HG03135 (cell line): ENCODE data around the gene TNRC6C.
"Not testable (repeated sequence)": the region's sequence is repeated elsewhere in the genome, so short reads cannot be mapped to it uniquely, and the experiment has no call there.

Source experiments
- ATAC-seq: cut with Tn5 transposase; IDR thresholded peaks from one replicate; pipeline ENCODE4 v1.9.1; 2021; ENCODE audit warnings: mild to moderate bottlenecking, moderate library complexity; ENCODE audit not compliant: unreplicated experiment

Gene TNRC6C

GRCh38 chr17:77929871-77930436, 28.5 kb upstream of the TNRC6C start:
- no peak for ATAC-seq

GRCh38 chr17:77930780-77931768, 27.4 kb upstream of the TNRC6C start:
- ATAC-seq, result no peak

GRCh38 chr17:77933777-77934398, 24.6 kb upstream of the TNRC6C start:
- ATAC-seq, result no peak

- no peak for ATAC-seq
These were observed 23.4 kb upstream of the TNRC6C start for GRCh38 chr17:77935121-77935571.

- ATAC-seq, result not testable (repeated sequence)
These were observed 22.8 kb upstream of the TNRC6C start for GRCh38 chr17:77935744-77936143.

- ATAC-seq, result no peak
These were observed 21.6 kb upstream of the TNRC6C start for GRCh38 chr17:77936881-77937280.

- ATAC-seq, result no peak
These were observed 17.5 kb upstream of the TNRC6C start for GRCh38 chr17:77941004-77941403.

- no peak for ATAC-seq
These were observed 16.2 kb upstream of the TNRC6C start for GRCh38 chr17:77942112-77942988.

GRCh38 chr17:77943971-77944370, 14.5 kb upstream of the TNRC6C start:
- ATAC-seq, result no peak

GRCh38 chr17:77944390-77945222, 13.9 kb upstream of the TNRC6C start:
- no peak for ATAC-seq

GRCh38 chr17:77946900-77947645, 11.4 kb upstream of the TNRC6C start:
- no peak for ATAC-seq

- ATAC-seq, result no peak
These were observed 9.8 kb upstream of the TNRC6C start for GRCh38 chr17:77948690-77949114.

- no peak for ATAC-seq
These were observed 7.4 kb upstream of the TNRC6C start for GRCh38 chr17:77951123-77951522.

GRCh38 chr17:77952368-77952767, 6.1 kb upstream of the TNRC6C start:
- no peak for ATAC-seq

- peak; percentile 2 for ATAC-seq
These were observed 1.2 kb upstream of the TNRC6C start for GRCh38 chr17:77957235-77957856.

GRCh38 chr17:77958716-77959125, 218 bp downstream of the TNRC6C start:
- ATAC-seq, result peak; percentile 20

GRCh38 chr17:77959126-77959925, 823 bp downstream of the TNRC6C start:
- no peak for ATAC-seq
